Iris pigment epithelial cell (primary cell): ENCODE data around the gene ATG3.
"Not testable (repeated sequence)": the region's sequence is repeated elsewhere in the genome, so short reads cannot be mapped to it uniquely, and the experiment has no call there.

Source experiments
- DNase-seq: peaks from one replicate; pipeline ENCODE4 v3.0.0-alpha.2; 2011; ENCODE audit warnings: low read depth

Gene ATG3

GRCh38 chr3:112560721-112561483, 860 bp downstream of the ATG3 start:
- DNase-seq: peak; percentile 94

- peak; percentile 22 for DNase-seq
These were observed 1.5 kb downstream of the ATG3 start for GRCh38 chr3:112560307-112560706.

GRCh38 chr3:112557976-112558375, 3.8 kb downstream of the ATG3 start:
- DNase-seq: no peak

- no peak for DNase-seq
These were observed 6.1 kb downstream of the ATG3 start for GRCh38 chr3:112555535-112556170.

GRCh38 chr3:112550859-112551258, 10.9 kb downstream of the ATG3 start:
- no peak for DNase-seq

- DNase-seq: peak; percentile 11
These were observed 15.5 kb downstream of the ATG3 start for GRCh38 chr3:112546216-112546759.

GRCh38 chr3:112539825-112540650, 21.7 kb downstream of the ATG3 start:
- no peak for DNase-seq

GRCh38 chr3:112531358-112531781, 30.4 kb downstream of the ATG3 start:
- peak; percentile 52 for DNase-seq

GRCh38 chr3:112530573-112530972, 31.2 kb downstream of the ATG3 start:
- DNase-seq: no peak

GRCh38 chr3:112524127-112524526, 37.6 kb downstream of the ATG3 start:
- DNase-seq: not testable (repeated sequence)

- DNase-seq: peak; percentile 81
These were observed 42.2 kb downstream of the ATG3 start for GRCh38 chr3:112519424-112520001.

- peak; percentile 6 for DNase-seq
These were observed 42.8 kb downstream of the ATG3 start for GRCh38 chr3:112518970-112519369.

GRCh38 chr3:112514527-112515128, 47.1 kb downstream of the ATG3 start:
- peak; percentile 11 for DNase-seq

GRCh38 chr3:112512320-112512719, 49.4 kb downstream of the ATG3 start:
- no peak for DNase-seq

GRCh38 chr3:112508860-112509259, 52.9 kb downstream of the ATG3 start:
- no peak for DNase-seq

- DNase-seq: no peak
These were observed 53.5 kb downstream of the ATG3 start for GRCh38 chr3:112508261-112508660.

GRCh38 chr3:112505907-112506306, 55.9 kb downstream of the ATG3 start:
- no peak for DNase-seq

GRCh38 chr3:112504123-112504522, 57.6 kb downstream of the ATG3 start:
- DNase-seq: no peak

GRCh38 chr3:112503304-112503972, 58.3 kb downstream of the ATG3 start:
- no peak for DNase-seq

GRCh38 chr3:112500621-112501020, 61.1 kb downstream of the ATG3 start:
- no peak for DNase-seq
